HG03103 (cell line): ENCODE measurements around the gene CBX5.
"Not testable (repeated sequence)": the region's sequence is repeated elsewhere in the genome, so short reads cannot be mapped to it uniquely, and the experiment has no call there.

Source experiments
- ATAC-seq: cut with Tn5 transposase; IDR thresholded peaks from one replicate; pipeline ENCODE4 v1.9.1; 2021; ENCODE audit warnings: low read depth; ENCODE audit not compliant: unreplicated experiment

Gene CBX5

GRCh38 chr12:54294953-54295566 lies 15.1 kb upstream of the CBX5 start:
- ATAC-seq = no peak

- no peak for ATAC-seq
Observed at GRCh38 chr12:54294152-54294952, 14.4 kb upstream of the CBX5 start.

- no peak for ATAC-seq
Observed at GRCh38 chr12:54292931-54293241, 13.0 kb upstream of the CBX5 start.

- no peak for ATAC-seq
Observed at GRCh38 chr12:54292083-54292930, 12.4 kb upstream of the CBX5 start.

- no peak for ATAC-seq
Observed at GRCh38 chr12:54287261-54288157, 7.6 kb upstream of the CBX5 start.

GRCh38 chr12:54286042-54287030 lies 6.4 kb upstream of the CBX5 start:
- ATAC-seq = no peak

GRCh38 chr12:54285150-54286041 lies 5.5 kb upstream of the CBX5 start:
- no peak for ATAC-seq

- not testable (repeated sequence) for ATAC-seq
Observed at GRCh38 chr12:54284070-54284780, 4.3 kb upstream of the CBX5 start.

GRCh38 chr12:54282949-54283593 lies 3.1 kb upstream of the CBX5 start:
- ATAC-seq = no peak

GRCh38 chr12:54281694-54282093 lies 1.8 kb upstream of the CBX5 start:
- not testable (repeated sequence) for ATAC-seq

- ATAC-seq = not testable (repeated sequence)
Observed at GRCh38 chr12:54281261-54281638, 1.3 kb upstream of the CBX5 start.

- ATAC-seq = peak; percentile 82
Observed at GRCh38 chr12:54280468-54281260, 742 bp upstream of the CBX5 start, which contains the start of gene HNRNPA1. TSS of gene HNRNPA1 (plus strand) at chr12:54280726. CDS start at chr12:54280808, 82 bp downstream.

GRCh38 chr12:54279227-54279631 lies 693 bp downstream of the CBX5 start:
- no peak for ATAC-seq

- no peak for ATAC-seq
Observed at GRCh38 chr12:54277823-54278276, 2.1 kb downstream of the CBX5 start.

GRCh38 chr12:54276368-54276767 lies 3.6 kb downstream of the CBX5 start:
- ATAC-seq = no peak

GRCh38 chr12:54273981-54274380 lies 5.9 kb downstream of the CBX5 start:
- ATAC-seq = no peak
